Loucy (cell line): ENCODE measurements around the gene ADAMTS13.
"Not testable (repeated sequence)": the region's sequence is repeated elsewhere in the genome, so short reads cannot be mapped to it uniquely, and the experiment has no call there.

Source experiments
- CTCF ChIP-seq: fragments of 200-600 bp; sonication (generic); conservative IDR thresholded peaks from 2 replicates; pipeline ENCODE4 v1.5.1; 2014; ENCODE audit warnings: mild to moderate bottlenecking, antibody characterized with exemption, low read length
- EZH2phosphoT487 ChIP-seq: fragments of 200-600 bp; IDR thresholded peaks from 2 replicates; pipeline ENCODE4 v1.6.1; 2018; ENCODE audit warnings: antibody characterized with exemption, mild to moderate bottlenecking, moderate library complexity, borderline replicate concordance

DNA sequence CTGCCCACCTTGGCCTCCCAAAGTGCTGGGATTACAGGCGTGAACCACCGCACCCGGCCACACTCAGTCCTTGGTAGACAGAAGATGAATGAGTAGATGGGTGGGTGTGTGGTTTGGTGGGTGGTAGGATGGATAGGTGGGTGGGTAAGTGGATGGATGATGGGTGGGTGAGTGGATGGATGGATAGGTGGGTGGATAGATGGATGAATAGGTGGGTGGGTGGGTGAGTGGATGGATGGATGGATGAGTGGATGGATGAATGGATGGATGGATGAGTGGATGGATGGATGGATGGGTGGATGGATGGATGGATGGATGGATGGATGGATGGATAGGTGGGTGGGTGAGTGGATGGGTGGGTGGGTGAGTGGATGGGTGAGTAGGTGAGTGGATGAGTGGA, 29.9 kb upstream of the ADAMTS13 start:
- TF ChIP-seq CTCF, EZH2phosphoT487: not testable (repeated sequence)
